Hematopoietic multipotent progenitor cell treated with erythropoietin and hydrocortisone succinate and interleukin-3 and kit ligand, for 17 days (in vitro differentiated cells): ENCODE data around the gene BMP2K.
"Not testable (repeated sequence)": the region's sequence is repeated elsewhere in the genome, so short reads cannot be mapped to it uniquely, and the experiment has no call there.

Source experiments
- DNase-seq: peaks from one replicate; pipeline ENCODE4 v3.0.0-alpha.2; 2015; ENCODE audit warnings: low spot score

The BMP2K gene

DNA sequence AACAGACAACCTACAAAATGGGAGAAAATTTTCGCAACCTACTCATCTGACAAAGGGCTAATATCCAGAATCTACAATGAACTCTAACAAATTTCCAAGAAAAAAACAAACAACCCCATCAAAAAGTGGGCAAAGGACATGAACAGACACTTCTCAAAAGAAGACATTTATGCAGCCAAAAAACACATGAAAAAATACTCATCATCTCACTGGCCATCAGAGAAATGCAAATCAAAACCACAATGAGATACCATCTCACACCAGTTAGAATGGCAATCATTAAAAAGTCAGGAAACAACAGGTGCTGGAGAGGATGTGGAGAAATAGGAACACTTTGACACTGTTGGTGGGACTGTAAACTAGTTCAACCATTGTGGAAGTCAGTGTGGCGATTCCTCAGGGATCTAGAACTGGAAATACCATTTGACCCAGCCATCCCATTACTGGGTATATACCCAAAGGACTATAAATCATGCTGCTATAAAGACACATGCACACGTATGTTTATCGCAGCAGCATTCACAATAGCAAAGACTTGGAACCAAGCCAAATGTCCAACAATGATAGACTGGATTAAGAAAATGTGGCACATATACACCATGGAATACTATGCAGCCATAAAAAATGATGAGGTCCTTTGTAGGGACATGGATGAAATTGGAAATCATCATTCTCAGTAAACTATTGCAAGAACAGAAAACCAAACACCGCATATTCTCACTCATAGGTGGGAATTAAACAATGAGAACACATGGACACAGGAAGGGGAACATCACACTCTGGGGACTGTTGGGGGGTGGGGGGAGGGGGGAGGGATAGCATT lies 19.7 kb downstream of the BMP2K start:
- not testable (repeated sequence) for DNase-seq

DNA sequence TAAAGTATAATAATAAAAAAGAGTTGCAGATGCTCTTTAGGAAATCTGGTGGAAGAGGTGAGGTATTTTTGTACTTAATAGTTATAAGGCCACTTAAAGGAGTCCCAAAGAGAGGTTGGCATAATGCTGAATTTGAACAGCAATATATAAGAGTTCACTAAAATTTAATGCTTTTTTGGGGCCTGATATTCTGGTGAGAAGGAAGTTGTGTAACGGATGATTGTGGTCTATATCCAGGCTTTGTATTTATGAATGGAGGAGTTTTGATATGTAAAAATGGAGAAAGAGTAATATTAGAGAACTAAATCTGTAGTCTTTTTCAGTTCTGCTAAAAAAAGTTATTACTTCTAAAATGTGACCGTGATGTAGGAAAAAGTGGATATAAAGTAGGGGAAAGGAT lies 20.4 kb downstream of the BMP2K start:
- no peak for DNase-seq

DNA sequence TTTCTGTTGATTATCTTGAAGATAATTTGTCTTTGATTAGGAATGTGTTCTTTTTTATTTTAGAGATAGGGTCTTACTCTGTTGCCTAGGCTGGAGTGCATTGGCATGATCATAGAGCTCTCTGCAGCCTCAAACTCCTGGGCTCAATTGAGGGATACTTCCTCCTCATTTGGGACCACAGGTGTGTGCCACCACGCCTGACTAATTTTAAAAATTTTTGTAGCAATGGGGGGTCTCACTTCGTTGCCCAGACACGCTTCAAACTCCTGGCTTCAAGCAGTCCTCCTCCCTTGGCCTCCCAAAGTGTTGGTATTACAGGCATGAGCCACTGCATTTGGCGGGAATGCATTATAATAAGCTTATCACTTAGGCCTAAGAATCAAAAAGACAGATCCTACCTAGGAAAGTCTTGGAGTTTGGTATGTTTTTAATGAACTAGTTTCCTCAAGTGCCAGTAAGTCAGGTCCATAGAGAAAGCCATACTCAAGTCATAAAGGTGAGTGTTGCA lies 21.7 kb downstream of the BMP2K start:
- no peak for DNase-seq

DNA sequence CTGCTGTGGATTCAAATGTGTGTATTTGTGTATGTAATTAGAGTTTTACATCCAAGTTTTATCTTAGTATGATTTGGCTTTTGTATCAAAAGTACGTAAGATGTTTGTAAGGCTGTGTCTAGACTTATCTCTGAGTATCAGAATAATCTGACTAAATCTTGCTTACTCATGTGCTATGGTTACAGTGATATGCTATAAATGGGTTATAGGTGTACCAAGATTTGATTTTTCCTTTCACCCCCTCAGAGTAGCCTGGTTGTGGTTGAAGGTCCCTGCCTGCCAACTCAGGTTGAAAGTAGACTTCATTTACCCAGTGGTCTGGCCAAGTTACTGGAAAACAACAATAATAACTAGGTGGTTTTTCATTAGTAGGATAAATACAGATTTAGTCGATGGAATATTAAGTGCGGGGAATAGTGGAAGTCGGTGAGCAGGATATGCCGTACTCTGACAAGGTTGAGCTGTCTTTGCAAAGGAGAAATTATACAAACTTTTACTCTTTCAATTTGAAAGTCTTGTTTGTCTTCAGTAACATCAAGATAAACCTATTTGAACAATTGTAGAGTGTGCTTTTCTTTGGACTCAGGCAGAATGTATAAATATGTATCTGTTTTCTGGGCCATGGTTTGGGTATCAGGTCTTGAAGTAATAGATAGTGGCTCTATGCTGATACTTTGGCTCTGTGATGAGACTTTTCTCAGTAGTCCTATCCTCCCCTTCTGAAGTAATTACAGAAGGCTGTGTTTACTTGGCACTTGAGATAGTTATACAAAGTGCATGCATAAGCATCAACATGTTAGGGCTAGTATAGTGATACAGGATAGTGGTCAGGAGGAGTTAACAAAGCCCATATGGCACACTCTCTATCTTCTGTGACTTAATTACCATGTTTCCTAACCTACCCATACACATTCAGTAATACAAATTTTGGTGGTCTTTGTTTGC lies 23.7 kb downstream of the BMP2K start:
- DNase-seq: peak; percentile 51

DNA sequence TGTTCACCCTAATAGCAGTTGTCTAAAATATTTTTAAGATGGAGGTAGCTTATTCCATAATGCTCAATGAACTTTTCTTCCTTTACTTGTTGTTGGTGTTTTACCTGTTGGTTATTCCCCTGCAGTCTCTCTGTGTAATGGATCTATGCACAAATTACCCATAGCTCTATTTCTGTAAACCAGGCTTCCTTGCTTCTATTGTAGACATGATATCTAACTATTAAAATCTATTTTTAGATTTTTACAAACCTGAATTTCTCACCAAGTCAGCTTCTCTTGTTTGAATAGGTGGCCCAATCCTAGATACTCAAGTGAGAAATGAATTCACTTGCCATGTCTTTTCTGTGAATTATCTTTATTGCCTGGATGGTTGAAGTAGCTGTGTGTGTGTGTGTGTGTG lies 24.8 kb downstream of the BMP2K start:
- no peak for DNase-seq

DNA sequence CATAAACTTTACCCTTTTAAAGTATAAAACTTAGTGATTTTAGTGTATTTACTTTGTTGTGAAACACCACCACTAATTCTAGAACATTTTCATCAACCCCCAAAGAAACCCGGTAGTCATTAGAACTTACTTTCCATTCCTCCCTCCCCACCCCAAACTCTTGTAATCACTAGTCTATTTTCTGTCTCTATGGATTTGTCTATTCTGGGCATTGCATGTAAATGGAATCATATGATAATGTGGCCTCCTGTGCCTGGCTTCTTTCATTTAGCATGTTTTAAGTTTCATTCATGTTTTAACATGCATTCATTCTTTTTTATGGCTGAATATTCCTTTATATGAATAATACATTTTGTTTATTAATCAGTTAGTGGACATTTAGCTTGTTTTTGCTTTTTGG lies 27.8 kb downstream of the BMP2K start:
- no peak for DNase-seq

DNA sequence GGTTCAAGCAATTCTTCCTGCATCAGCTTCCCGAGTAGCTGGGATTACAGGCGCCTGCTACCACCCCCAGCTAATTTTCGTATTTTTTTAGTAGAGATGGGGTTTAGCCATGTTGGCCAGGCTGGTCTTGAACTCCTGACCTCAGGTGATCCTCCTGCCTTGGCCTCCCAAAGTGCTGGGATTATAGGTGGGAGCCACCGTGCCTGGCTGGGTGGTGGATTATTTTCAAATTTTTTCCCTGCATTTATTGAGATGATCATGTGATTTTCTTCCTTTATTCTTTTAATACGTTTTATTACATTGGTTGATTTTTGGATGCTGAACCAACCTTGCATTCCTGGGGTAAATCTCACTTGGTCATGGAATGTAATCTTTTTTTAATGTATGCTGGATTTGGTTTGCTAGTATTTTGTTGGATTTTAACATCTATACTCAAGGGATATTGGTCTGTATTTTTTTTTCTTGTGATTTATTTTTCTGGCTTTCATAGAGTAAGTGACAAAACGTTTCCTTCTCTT lies 30.9 kb downstream of the BMP2K start:
- no peak for DNase-seq

DNA sequence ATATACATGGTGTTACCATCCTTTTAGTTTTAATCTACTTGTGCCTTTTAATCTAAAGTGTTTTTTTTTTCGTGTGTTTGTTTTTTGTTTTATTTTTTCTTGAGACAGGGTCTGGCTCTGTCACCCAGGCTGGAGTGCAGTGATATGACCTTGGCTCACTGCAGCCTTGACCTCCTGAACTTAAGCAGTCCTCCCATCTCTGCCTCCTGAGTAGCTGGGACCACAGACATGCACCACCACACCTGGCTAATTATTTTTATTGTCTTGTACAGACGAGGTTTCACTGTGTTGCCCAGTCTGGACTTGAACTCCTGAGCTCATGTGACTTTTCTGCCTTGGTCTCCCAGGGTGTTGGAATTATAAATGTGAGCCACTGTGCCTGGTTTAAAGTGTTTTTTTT lies 33.1 kb downstream of the BMP2K start:
- peak; percentile 32 for DNase-seq

DNA sequence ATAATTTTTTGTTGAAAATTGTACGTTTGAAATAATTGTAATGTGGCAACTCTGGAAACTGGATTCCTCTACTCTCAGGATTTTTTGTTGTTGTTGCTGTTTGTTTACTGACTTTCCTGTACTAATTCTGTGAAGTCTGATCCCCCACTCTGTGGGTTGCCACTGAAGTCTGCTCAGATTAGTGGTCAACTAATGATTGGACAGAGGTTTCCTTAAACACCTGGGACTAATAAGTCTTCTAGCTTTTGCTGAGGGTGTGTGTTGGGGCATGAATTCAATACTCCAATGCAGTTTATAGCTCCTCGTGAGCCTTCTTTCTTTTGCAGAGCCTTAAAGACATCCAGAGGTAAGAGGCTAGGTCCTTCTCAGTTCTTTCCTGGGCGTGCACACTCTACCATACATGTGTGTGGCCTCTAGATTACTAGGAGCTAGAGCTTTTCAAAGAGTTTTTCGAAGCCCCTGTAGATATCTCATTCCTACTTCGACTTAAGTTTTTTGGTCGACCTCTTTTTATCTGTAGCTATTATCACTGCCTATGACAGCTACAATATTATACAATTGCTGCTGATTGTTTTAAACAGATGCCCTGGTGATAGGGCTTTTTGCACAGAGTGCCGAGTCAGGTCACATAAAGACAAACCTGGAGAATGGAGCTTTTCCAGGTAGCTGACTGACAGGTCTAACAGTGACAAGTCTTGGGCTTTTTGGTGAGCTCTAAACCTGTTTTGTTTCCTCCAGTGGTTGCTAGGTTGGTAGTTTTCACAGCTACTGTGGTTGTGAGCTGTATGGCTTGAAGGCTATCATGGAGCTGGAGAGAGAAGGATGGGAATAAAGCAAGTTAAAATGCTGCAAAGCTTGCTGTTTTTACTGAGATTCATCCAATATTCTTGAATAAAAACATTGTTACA lies 34.0 kb downstream of the BMP2K start:
- peak; percentile 69 for DNase-seq

DNA sequence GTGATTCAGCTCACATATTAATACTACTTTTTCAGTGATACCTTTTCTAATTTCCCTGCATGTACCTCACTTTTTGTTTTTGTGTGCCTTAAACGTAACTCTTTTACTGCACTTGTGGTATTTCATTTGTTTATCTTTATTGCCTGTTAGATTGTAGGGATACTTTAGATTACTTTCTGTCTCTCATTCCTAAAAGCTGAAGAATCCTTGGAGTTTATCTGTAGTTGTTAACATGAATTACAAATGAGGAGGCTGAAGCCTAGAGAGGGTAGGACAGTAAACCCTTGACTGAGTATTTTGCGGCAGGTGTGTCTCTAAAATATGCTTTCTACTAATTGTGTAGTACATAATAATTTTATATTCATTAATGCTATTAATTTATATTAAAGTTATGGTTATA lies 34.9 kb downstream of the BMP2K start:
- no peak for DNase-seq

DNA sequence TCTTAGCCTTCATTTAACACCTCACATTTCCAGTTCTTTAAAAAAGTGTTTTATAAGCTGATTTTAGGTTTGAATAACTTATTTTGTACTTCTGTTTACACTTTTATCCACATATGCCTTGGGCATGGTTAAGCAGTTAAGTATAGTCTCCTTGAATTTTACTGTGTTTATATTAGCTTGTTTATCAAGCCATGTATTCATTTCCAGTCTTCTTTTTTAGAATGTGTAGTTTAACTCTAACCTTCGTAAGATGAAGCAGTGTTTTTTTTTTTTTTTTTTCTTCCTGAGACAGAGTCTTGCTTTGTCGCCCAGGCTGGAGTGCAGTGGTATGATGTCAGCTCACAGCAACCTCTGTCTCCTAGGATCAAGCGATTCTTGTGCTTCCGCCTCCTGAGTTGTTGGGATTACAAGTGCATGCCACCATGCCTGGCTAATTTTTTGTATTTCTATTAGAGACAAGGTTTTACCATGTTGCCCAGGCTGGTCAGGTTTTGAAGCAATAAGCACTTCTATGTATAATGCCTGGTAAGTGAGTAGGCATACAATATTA lies 42.5 kb downstream of the BMP2K start:
- no peak for DNase-seq

DNA sequence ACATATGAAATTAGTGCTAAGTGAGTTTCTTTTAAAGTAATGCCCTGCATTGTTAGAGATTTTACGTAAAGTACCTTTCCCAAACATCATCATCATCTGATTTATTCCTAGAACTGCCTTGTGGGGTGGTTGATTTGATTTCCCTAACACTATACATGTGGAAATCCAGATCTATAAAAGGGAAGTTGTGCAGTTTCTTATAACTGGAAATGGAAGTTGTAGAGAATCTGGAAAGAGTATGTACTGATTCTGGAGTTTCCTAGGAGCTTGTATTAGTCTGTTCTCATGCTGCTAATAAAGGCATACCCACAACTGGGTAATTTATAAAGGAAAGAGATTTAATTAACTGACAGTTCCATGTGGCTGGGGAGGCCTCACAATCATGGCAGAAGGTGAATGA lies 47.9 kb downstream of the BMP2K start:
- no peak for DNase-seq

DNA sequence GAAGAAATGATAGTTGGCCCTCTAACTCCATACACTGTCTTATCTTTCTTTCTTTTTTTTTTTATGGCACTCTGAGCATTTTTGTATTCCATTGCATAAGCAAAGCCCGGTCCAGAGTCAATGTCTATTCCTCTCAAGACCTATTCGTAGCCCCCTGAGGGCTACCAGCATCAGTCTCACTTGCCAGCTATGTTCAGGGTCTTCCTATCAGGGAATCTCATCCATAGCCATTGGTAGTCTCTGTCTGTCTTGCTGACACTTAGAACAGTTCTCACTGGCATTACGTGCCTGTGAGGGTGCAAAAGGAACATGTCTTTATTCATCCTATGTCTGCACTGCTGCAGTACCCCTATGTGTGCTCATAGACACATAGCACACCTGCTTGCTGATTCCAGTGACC lies 51.0 kb downstream of the BMP2K start:
- DNase-seq: no peak

DNA sequence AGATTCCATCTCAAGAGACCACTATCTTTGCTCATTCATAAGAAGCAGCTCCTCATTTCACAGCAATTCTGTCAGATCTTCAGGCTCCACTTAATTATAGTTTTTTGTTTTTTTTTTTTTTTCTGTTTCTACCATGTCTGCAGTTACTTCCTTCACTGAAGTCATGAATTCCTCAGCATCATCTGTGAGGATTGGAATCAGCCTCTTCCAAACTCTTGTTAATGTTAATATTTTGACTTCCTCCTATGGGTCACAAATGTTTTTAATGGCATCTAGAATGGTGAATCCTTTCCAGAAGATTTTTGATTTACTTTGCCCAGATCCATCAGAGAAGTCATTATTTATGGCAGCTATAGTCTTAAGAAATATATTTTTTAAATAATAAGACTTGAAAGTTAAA lies 53.1 kb downstream of the BMP2K start:
- DNase-seq: no peak

DNA sequence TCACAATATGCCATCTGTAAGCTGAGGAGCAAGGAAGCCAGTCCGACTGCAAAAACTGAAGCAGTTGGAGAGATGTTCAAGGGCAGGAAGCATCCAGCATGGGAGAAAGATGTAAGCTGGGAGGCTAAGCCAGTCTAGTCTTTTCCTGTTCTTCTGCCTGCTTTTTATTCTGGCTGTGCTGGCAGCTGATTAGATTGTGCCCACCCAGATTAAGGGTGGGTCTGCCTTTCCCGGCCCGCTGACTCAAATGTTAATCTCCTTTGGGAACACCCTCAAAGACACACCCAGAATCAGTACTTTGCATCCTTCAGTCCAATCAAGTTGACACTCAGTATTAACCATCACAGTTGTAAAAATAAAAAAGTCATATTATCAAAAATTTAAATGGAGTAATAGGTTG lies 63.5 kb downstream of the BMP2K start:
- DNase-seq: peak; percentile 70

DNA sequence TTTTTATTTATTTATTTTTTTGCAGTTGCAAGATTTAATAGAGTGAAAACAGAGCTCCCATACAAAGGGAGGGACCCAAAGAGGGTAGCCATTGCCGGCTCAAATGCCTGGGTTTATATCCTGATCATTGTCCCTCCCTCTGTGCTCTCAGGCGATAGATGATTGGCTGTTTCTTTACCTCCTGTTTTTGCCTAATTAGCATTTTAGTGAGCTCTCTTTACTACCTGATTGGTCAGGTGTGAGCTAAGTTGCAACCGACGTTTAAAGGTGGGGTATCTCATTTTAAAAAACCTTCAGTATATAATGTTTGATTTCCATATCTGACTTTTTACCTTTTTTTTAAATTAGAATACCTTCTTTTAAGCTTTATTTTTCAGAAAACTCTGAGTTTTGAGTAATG lies 64.1 kb downstream of the BMP2K start:
- DNase-seq: not testable (repeated sequence)

DNA sequence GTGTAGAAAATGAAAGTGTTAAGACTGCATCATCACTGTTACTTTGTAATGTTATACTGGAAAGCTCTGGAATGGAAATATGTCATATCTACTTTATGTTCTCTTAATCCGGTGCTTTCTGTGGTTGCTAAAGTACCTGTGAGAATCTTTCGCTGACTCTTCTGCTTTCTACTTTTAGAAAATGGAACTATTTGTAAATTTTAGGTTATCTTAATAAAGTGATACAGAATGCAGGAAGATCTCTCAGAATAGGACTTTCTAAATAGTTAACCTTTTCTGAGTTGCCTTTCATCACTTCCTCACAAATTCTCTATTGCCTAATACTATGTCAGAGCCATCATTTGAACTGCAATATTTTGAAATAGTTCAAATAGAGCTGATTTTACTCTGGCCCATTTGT lies 69.3 kb downstream of the BMP2K start:
- no peak for DNase-seq

DNA sequence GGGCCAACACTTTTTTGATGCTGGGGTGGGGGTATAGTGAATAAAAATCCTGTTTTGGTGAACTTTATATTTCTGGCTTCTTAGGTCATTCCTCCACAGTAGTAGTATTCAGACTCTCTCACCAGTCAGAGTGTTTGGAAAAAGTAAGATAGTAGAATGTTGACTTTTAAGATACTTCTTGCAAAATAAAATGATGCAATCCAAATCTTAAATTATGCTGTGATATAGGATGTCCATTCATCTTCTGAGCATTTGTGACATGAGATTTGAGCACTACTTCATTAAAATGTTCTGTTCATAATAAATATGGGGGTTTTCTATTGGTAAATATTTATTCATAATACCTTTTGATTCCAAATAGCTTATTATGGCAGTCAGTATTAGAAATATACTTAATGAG lies 70.1 kb downstream of the BMP2K start:
- DNase-seq: no peak

DNA sequence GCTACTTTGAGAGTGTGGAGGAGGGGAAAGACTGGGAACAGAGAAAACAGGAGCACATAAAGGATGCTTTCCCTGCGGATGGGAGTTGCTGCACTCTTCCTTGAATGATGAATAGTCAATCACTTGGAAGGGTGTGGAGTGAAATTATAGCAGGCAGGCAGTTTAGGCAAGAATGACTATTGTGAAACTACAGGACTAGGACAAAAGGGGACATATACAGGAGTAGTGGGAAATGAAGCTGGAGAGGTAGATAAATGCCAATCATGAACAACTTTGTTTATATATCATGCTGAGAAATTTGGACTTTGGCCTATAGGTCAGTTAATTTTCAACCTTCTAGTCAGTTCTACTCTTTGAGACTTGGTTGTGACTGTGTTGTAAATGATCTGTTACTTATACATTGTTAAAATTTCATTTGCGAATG lies 86.2 kb downstream of the BMP2K start:
- DNase-seq: no peak

DNA sequence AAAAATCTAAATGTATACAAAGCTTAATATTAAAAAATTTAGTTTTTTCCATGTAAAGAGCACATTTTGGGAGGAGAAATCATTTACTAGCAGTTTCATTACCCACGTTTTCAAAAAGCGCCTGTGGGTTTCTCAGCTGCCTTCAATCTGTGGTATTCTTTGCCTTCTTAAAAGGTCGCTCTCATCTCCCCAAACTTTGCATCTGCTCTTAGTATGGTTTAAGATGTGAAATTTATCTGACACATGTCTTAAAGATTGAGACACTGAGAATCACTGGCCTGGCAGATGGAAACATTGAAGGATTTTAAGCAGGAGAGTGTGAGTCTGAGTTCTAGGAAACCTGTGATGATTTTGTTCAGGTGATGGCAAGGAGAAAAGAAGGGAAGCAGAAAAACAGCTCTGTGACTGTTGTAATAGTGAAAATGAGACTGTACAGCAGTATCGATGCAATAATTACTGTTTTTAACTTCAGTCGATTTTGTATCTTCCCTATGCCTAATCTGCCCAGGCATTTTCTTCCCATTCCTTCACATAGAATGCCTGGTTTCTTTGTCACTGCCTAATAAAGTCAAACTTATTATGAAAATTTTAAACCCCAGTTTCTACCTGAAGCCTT lies 87.2 kb downstream of the BMP2K start:
- no peak for DNase-seq

DNA sequence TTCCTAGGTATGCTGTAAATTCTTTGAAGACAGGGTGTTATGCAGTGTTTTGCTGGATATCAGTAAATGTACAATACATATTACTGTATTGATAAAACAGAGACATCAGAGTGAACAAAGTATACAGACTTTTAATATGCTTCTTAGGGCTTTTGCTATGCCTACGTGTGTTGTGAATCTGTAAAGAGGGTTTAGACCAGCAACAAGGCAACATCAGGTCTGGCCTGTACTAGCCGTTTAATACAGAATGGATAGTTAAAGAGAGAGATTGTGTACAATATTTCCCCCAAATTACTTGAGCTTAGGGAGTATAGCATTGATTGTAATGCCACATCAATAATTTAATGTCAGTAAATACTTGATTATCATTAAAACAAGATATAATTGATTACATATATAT lies 87.8 kb downstream of the BMP2K start:
- no peak for DNase-seq
